ENCODE results near the gene CHEK1.

- no peak for TF ChIP-seq POLR2A (IDR thresholded peaks at IDR 0.05)
- TF ChIP-seq, protein P1, sequence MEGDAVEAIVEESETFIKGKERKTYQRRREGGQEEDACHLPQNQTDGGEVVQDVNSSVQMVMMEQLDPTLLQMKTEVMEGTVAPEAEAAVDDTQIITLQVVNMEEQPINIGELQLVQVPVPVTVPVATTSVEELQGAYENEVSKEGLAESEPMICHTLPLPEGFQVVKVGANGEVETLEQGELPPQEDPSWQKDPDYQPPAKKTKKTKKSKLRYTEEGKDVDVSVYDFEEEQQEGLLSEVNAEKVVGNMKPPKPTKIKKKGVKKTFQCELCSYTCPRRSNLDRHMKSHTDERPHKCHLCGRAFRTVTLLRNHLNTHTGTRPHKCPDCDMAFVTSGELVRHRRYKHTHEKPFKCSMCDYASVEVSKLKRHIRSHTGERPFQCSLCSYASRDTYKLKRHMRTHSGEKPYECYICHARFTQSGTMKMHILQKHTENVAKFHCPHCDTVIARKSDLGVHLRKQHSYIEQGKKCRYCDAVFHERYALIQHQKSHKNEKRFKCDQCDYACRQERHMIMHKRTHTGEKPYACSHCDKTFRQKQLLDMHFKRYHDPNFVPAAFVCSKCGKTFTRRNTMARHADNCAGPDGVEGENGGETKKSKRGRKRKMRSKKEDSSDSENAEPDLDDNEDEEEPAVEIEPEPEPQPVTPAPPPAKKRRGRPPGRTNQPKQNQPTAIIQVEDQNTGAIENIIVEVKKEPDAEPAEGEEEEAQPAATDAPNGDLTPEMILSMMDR (IDR thresholded peaks at IDR 0.05), result peak in 2 of 4 donors; percentile 11 to 12
These were observed 99.2 kb downstream of the CHEK1 start for GRCh38 chr11:125724125-125724524.

All from right lobe of liver (tissue), 4 donors.